ENCODE results near the gene TAP2.
A peak's percentile ranks its signal among the peaks of the same experiment; 100 is the strongest.
"Not testable (repeated sequence)": the region's sequence is repeated elsewhere in the genome, so short reads cannot be mapped to it uniquely, and the experiment has no call there.

TAP2 gene

GRCh38 chr6:32838114-32838958 is at the start of gene TAP2:
Gene TAP2, minus strand, starts transcription at chr6:32838739. Its CDS starts 506 bp downstream, at chr6:32838233.
- Histone ChIP-seq H3K9ac (ENCODE audit: low read depth, low read length) (peak within 1 kb of the TSS; percentile 65; the same call in 1 of the 2 replicates), H3K4me1 (ENCODE audit: insufficient read depth, low read length) (peaks cover 3% of the 10 kb centered on the region; the same call in 1 of the 2 replicates), H3K9me3 (ENCODE audit: insufficient read depth, low read depth, low read length) (no peaks in the 10 kb centered on the region), H3K36me3 (ENCODE audit: insufficient read depth, low read depth, low read length) (no peaks in the 10 kb centered on the region; the same call in 1 of the 2 replicates), H3K4me3 (ENCODE audit: low read length) (peak within 1 kb of the TSS; percentile 78), H3K27me3 (ENCODE audit: insufficient read depth, low read length) (peaks cover 25% of the 10 kb centered on the region), H3K27ac (ENCODE audit: low read length) (no peak within 1 kb of the TSS)

- Histone ChIP-seq H3K27ac (ENCODE audit: low read length) (no peak overlapping the region), H3K4me1 (ENCODE audit: insufficient read depth, low read length) (no peaks in the 10 kb centered on the region), H3K9me3 (ENCODE audit: insufficient read depth, low read depth, low read length) (no peaks in the 10 kb centered on the region), H3K27me3 (ENCODE audit: insufficient read depth, low read length) (no peaks in the 10 kb centered on the region), H3K4me3 (ENCODE audit: low read length) (no peak overlapping the region), H3K36me3 (ENCODE audit: insufficient read depth, low read depth, low read length) (no peaks in the 10 kb centered on the region), H3K9ac (ENCODE audit: low read depth, low read length) (no peak overlapping the region)
Measured at GRCh38 chr6:32887616-32888015, 49.1 kb upstream of the TAP2 start.

DNA sequence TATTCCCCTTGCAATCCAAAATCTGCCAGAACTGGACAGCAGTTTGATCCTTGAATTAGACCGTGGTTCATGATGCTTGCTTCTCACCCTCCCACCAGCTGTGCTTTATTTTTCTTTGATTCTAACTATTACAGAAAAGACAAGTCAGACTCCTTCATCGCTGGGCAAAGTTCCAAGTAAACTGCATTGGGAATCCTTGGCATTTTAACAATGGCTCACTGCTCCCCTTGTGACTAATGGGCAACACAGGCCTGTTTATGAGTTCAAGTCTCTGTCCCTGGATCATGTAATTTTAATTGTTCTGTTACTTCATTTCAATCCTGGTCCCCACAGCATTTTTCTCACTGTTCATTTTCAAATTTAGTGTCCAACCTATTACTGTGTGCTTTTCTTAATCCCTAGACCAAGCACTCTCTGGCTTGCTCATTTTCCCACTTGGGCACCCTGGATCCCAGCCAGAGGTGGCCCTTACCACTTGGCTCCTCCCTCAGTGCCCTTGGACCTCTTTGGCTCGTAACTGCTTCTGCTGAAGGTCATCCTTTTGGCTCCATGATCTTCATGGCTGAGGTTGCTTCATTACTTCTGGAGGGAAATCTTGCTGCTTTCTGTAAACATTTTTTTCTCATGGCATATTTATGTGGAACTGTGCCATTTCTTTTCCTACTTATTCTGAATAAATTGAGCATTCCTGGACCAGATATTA is 48.3 kb upstream of the TAP2 start:
- no peaks in the 10 kb centered on the region for H3K9me3 ChIP-seq (ENCODE audit: insufficient read depth, low read depth, low read length)
- no peaks in the 10 kb centered on the region for H3K27me3 ChIP-seq (ENCODE audit: insufficient read depth, low read length)
- no peaks in the 10 kb centered on the region for H3K36me3 ChIP-seq (ENCODE audit: insufficient read depth, low read depth, low read length)
- H3K27ac ChIP-seq (ENCODE audit: low read length), result no peak overlapping the region
- no peaks in the 10 kb centered on the region for H3K4me1 ChIP-seq (ENCODE audit: insufficient read depth, low read length)
- H3K9ac ChIP-seq (ENCODE audit: low read depth, low read length), result no peak overlapping the region
- H3K4me3 ChIP-seq (ENCODE audit: low read length), result no peak overlapping the region

DNA sequence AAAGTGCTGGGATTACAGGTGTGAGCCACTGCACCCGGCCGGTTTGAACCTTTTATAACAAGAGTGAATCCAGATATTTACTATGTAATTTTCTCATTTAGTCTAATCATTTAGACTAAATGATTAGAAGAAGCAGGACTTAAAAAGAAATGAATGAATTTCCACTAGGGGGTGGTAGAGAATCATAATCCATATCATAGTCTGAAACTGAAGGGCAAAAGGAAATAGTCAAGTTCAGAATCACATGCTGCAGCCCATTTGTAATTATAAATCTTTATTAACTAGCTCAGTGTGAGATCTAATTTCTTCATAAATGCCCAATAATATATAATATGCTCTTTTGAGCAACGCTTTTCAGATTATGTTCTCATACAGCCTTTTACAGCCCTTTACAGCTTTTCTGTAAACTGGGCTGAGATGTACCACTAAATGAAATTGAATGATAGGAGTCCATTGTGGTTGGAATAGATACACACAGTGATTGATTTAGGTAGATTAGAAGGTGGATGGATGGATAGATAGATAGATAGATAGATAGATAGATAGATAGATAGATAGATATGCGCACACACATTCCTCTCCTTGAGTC is 47.3 kb upstream of the TAP2 start:
- no peaks in the 10 kb centered on the region for H3K4me1 ChIP-seq (ENCODE audit: insufficient read depth, low read length)
- no peaks in the 10 kb centered on the region for H3K27me3 ChIP-seq (ENCODE audit: insufficient read depth, low read length)
- H3K9me3 ChIP-seq (ENCODE audit: insufficient read depth, low read depth, low read length), result no peaks in the 10 kb centered on the region
- no peak overlapping the region for H3K9ac ChIP-seq (ENCODE audit: low read depth, low read length)
- H3K36me3 ChIP-seq (ENCODE audit: insufficient read depth, low read depth, low read length), result no peaks in the 10 kb centered on the region
- H3K4me3 ChIP-seq (ENCODE audit: low read length), result no peak overlapping the region
- H3K27ac ChIP-seq (ENCODE audit: low read length), result no peak overlapping the region

DNA sequence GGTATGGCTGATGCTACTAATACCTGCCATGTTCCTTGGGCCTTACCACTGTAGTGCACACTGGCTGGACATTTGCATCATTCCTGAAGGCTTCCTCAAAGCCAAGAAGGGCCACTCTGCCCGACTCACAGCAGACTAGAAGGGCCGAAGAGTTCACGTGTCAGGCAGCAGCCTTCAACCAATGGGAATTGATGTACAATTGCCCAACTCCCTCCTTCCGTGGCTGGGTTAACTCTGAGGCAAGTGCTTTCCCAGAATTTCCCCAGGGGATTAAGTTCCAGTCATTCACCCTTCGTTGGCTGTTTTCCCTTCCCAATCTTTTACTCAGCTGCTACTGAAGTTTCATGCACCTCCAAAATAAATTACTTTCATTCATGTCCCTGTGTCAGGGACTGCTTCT is 45.2 kb upstream of the TAP2 start:
- Histone ChIP-seq H3K4me1 (ENCODE audit: insufficient read depth, low read length) (no peaks in the 10 kb centered on the region), H3K27ac (ENCODE audit: low read length) (no peak overlapping the region), H3K9me3 (ENCODE audit: insufficient read depth, low read depth, low read length) (no peaks in the 10 kb centered on the region), H3K36me3 (ENCODE audit: insufficient read depth, low read depth, low read length) (no peaks in the 10 kb centered on the region), H3K27me3 (ENCODE audit: insufficient read depth, low read length) (no peaks in the 10 kb centered on the region), H3K4me3 (ENCODE audit: low read length) (no peak overlapping the region), H3K9ac (ENCODE audit: low read depth, low read length) (no peak overlapping the region)

DNA sequence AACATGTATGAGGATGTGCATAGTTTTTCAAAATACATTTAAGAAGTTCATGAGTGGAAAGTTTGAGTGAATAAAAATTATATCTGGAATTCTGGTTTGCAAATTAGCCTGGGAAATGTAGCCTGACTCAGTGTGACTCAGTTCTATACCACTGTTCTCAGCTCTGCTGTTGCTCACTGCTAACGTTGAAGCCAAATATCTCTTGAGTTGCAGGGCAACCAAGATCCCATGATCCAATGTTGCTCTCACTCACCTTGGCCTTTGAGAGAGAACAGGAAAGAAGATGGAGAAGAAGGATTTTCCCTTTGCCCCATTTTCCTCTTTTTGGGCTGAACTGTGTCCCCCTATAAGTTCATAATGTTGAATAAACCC is 44.3 kb upstream of the TAP2 start:
- Histone ChIP-seq H3K27me3 (ENCODE audit: insufficient read depth, low read length) (no peaks in the 10 kb centered on the region), H3K27ac (ENCODE audit: low read length) (no peak overlapping the region)

DNA sequence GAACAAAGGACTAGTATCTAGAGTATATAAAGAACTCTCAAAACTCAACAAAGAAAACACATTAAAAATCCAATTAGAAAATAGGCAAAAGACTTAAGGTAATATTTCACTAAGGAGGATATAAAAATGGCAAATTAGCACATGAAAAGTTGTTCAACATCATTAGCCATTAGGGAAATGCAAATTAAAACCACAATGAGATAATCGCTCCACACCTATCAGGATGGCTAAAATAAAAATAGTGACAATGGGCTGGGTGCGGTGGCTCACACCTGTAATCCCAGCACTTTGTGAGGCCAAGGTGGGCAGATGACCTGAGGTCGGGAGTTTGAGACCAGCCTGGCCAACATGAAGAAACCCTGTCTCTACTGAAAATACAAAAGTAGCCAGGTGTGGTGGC is 42.4 kb upstream of the TAP2 start:
- H3K4me1 ChIP-seq (ENCODE audit: insufficient read depth, low read length); H3K9ac ChIP-seq (ENCODE audit: low read depth, low read length); H3K27me3 ChIP-seq (ENCODE audit: insufficient read depth, low read length); H3K36me3 ChIP-seq (ENCODE audit: insufficient read depth, low read depth, low read length); H3K9me3 ChIP-seq (ENCODE audit: insufficient read depth, low read depth, low read length); H3K4me3 ChIP-seq (ENCODE audit: low read length); H3K27ac ChIP-seq (ENCODE audit: low read length): not testable (repeated sequence)

More for the DNA sequence above, 44.3 kb upstream of the TAP2 start:
- Histone ChIP-seq H3K36me3 (ENCODE audit: insufficient read depth, low read depth, low read length) (no peaks in the 10 kb centered on the region), H3K4me1 (ENCODE audit: insufficient read depth, low read length) (no peaks in the 10 kb centered on the region), H3K9me3 (ENCODE audit: insufficient read depth, low read depth, low read length) (no peaks in the 10 kb centered on the region), H3K4me3 (ENCODE audit: low read length) (no peak overlapping the region), H3K9ac (ENCODE audit: low read depth, low read length) (no peak overlapping the region)

GRCh38 chr6:32879691-32880090 is 41.2 kb upstream of the TAP2 start:
- no peak overlapping the region for H3K27ac ChIP-seq (ENCODE audit: low read length)
- H3K4me3 ChIP-seq (ENCODE audit: low read length), result no peak overlapping the region
- 0 out of 2 replicates have a peak, but pooled peaks cover 6% of the 10 kb centered on the region for H3K27me3 ChIP-seq (ENCODE audit: insufficient read depth, low read length)
- no peak overlapping the region for H3K9ac ChIP-seq (ENCODE audit: low read depth, low read length)
- no peaks in the 10 kb centered on the region for H3K9me3 ChIP-seq (ENCODE audit: insufficient read depth, low read depth, low read length)
- H3K36me3 ChIP-seq (ENCODE audit: insufficient read depth, low read depth, low read length), result no peaks in the 10 kb centered on the region
- H3K4me1 ChIP-seq (ENCODE audit: insufficient read depth, low read length), result no peaks in the 10 kb centered on the region

DNA sequence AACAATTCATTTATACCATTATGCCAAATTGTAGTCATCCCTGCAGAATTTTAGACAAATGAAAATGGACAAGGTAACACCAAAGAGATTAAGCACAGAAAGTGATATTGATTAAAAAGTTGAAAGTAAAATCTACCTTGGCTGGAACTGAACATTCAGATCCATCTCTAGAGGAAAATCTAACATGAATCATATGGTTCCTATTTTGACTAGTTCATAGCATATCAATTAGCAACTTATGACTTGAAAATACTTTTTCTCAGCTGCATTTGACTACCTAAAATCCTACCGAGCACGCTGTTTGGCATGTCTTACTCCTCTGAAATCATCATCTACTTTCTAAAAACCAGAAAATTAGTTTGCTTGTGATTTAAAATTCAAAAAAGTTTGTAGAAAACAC is 38.1 kb upstream of the TAP2 start:
- H3K9ac ChIP-seq (ENCODE audit: low read depth, low read length), result no peak overlapping the region
- no peaks in the 10 kb centered on the region for H3K4me1 ChIP-seq (ENCODE audit: insufficient read depth, low read length)
- H3K4me3 ChIP-seq (ENCODE audit: low read length), result no peak overlapping the region
- 0 out of 2 replicates have a peak, but pooled peaks cover 6% of the 10 kb centered on the region for H3K27me3 ChIP-seq (ENCODE audit: insufficient read depth, low read length)
- H3K36me3 ChIP-seq (ENCODE audit: insufficient read depth, low read depth, low read length), result no peaks in the 10 kb centered on the region
- H3K9me3 ChIP-seq (ENCODE audit: insufficient read depth, low read depth, low read length), result no peaks in the 10 kb centered on the region
- H3K27ac ChIP-seq (ENCODE audit: low read length), result no peak overlapping the region

- not testable (repeated sequence) for H3K27ac ChIP-seq (ENCODE audit: low read length); H3K36me3 ChIP-seq (ENCODE audit: insufficient read depth, low read depth, low read length); H3K4me3 ChIP-seq (ENCODE audit: low read length); H3K9ac ChIP-seq (ENCODE audit: low read depth, low read length); H3K4me1 ChIP-seq (ENCODE audit: insufficient read depth, low read length); H3K9me3 ChIP-seq (ENCODE audit: insufficient read depth, low read depth, low read length)
- peaks cover 11% of the 10 kb centered on the region; the same call in 1 of the 2 replicates for H3K27me3 ChIP-seq (ENCODE audit: insufficient read depth, low read length)
Measured at GRCh38 chr6:32873947-32874346, 35.4 kb upstream of the TAP2 start.

GRCh38 chr6:32868257-32868788 is 29.8 kb upstream of the TAP2 start:
- no peak overlapping the region for H3K27ac ChIP-seq (ENCODE audit: low read length)
- H3K4me3 ChIP-seq (ENCODE audit: low read length), result no peak overlapping the region
- no peaks in the 10 kb centered on the region for H3K9me3 ChIP-seq (ENCODE audit: insufficient read depth, low read depth, low read length)
- H3K9ac ChIP-seq (ENCODE audit: low read depth, low read length), result no peak overlapping the region
- H3K36me3 ChIP-seq (ENCODE audit: insufficient read depth, low read depth, low read length), result no peaks in the 10 kb centered on the region
- no peaks in the 10 kb centered on the region for H3K4me1 ChIP-seq (ENCODE audit: insufficient read depth, low read length)
- H3K27me3 ChIP-seq (ENCODE audit: insufficient read depth, low read length), result peaks cover 11% of the 10 kb centered on the region
